ENCODE results near the gene TAMALIN. TPM values are rescaled to one million over a fixed set of nuclear protein-coding genes. Genes with fewer than 3 reads are reported as not detected.

TAMALIN gene
- total RNA-seq, 1 experiment from 2014 or later: not detected

- Mint-ChIP-seq H3K9me3 (ENCODE audit: low read depth, unreplicated experiment) (no peaks in the 10 kb centered on the region), H3K27ac (ENCODE audit: unreplicated experiment) (no peak overlapping the region), H3K4me3 (ENCODE audit: low read depth, unreplicated experiment) (no peak overlapping the region), H3K4me1 (ENCODE audit: low read depth, unreplicated experiment) (no peaks in the 10 kb centered on the region), H3K36me3 (ENCODE audit: insufficient read depth, unreplicated experiment) (no peaks in the 10 kb centered on the region), H3K27me3 (ENCODE audit: unreplicated experiment) (peaks cover 15% of the 10 kb centered on the region)
- DNase-seq: no peak
- intact Hi-C loops (cut with micrococcal nuclease; ENCODE audit: unreplicated experiment): loop anchor here (2.0 kb wide), 1 partner anchor 15 kb away; no protein-coding TSS in a partner anchor
- CTCF ChIA-PET: interaction anchor here (1.0 to 3.3 kb wide), 2 partner anchors 15 to 17 kb away, joined by 3 to 73 read pairs; no protein-coding TSS in a partner anchor
- no TSS peak for BruUV-seq (replicated peaks)
- TF ChIP-seq CTCF (IDR thresholded peaks at IDR 0.05; ENCODE audit: unreplicated experiment): no peak
Observed at GRCh38 chr12:52005903-52006703, 643 bp upstream of the TAMALIN start.

- H3K4me1 Mint-ChIP-seq (ENCODE audit: low read depth, unreplicated experiment): no peaks in the 10 kb centered on the region
- no TSS peak for BruUV-seq (replicated peaks)
- no peak for DNase-seq
- H3K36me3 Mint-ChIP-seq (ENCODE audit: insufficient read depth, unreplicated experiment): no peaks in the 10 kb centered on the region
- peaks cover 15% of the 10 kb centered on the region for H3K27me3 Mint-ChIP-seq (ENCODE audit: unreplicated experiment)
- intact Hi-C loops (cut with micrococcal nuclease; ENCODE audit: unreplicated experiment): no loop called here
- H3K4me3 Mint-ChIP-seq (ENCODE audit: low read depth, unreplicated experiment): no peak overlapping the region
- no peaks in the 10 kb centered on the region for H3K9me3 Mint-ChIP-seq (ENCODE audit: low read depth, unreplicated experiment)
- CTCF ChIA-PET: interaction anchor here (0.6 to 1.0 kb wide), 2 partner anchors 16 to 17 kb away, joined by 3 to 4 read pairs; no protein-coding TSS in a partner anchor
- H3K27ac Mint-ChIP-seq (ENCODE audit: unreplicated experiment): no peak overlapping the region
- no peak for TF ChIP-seq CTCF (IDR thresholded peaks at IDR 0.05; ENCODE audit: unreplicated experiment)
Observed at GRCh38 chr12:52007158-52007921, 594 bp downstream of the TAMALIN start.

GRCh38 chr12:52007982-52008510 is 1.3 kb downstream of the TAMALIN start:
- no peak overlapping the region for H3K4me3 Mint-ChIP-seq (ENCODE audit: low read depth, unreplicated experiment)

More at GRCh38 chr12:52007982-52008510, 1.3 kb downstream of the TAMALIN start:
- Mint-ChIP-seq H3K27me3 (ENCODE audit: unreplicated experiment) (peaks cover 15% of the 10 kb centered on the region), H3K27ac (ENCODE audit: unreplicated experiment) (no peak overlapping the region), H3K36me3 (ENCODE audit: insufficient read depth, unreplicated experiment) (no peaks in the 10 kb centered on the region), H3K4me1 (ENCODE audit: low read depth, unreplicated experiment) (no peaks in the 10 kb centered on the region), H3K9me3 (ENCODE audit: low read depth, unreplicated experiment) (no peaks in the 10 kb centered on the region)
- BruUV-seq (replicated peaks): no TSS peak
- no peak for TF ChIP-seq CTCF (IDR thresholded peaks at IDR 0.05; ENCODE audit: unreplicated experiment)
- DNase-seq: no peak
- CTCF ChIA-PET: interaction anchor here (0.6 kb wide), 2 partner anchors 18 to 43 kb away, joined by 3 to 4 read pairs; partner anchors contain the start of gene NR4A1
- intact Hi-C loops (cut with micrococcal nuclease; ENCODE audit: unreplicated experiment): no loop called here
